H54 (cell line): Measurements from ENCODE around the gene RASSF5.

ENCODE experiments used
- DNase-seq: peaks from one replicate; pipeline ENCODE4 v3.0.0; 2011; ENCODE audit warnings: low spot score, mixed read lengths; ENCODE audit not compliant: insufficient read length
- FAIRE-seq: peaks from 3 replicates; lab custom pipeline; 2011; peaks lifted over from hg19 to GRCh38; lab: Jason Lieb, UNC
- POLR2A ChIP-seq: IDR thresholded peaks from 2 replicates; pipeline ENCODE4 v1.6.1; 2011; ENCODE audit warnings: low read depth, mild to moderate bottlenecking, low read length

The RASSF5 gene

GRCh38 chr1:206558794-206559671 lies 51.7 kb downstream of the RASSF5 start:
- DNase-seq (no peak), FAIRE-seq (no peak)
- no peak for TF ChIP-seq POLR2A

- no peak for FAIRE-seq
- TF ChIP-seq POLR2A: no peak
- no peak for DNase-seq
These were observed 52.3 kb downstream of the RASSF5 start for GRCh38 chr1:206559672-206559995.

GRCh38 chr1:206560007-206560716 lies 52.8 kb downstream of the RASSF5 start:
- no peak for TF ChIP-seq POLR2A
- DNase-seq (no peak), FAIRE-seq (no peak)

DNA sequence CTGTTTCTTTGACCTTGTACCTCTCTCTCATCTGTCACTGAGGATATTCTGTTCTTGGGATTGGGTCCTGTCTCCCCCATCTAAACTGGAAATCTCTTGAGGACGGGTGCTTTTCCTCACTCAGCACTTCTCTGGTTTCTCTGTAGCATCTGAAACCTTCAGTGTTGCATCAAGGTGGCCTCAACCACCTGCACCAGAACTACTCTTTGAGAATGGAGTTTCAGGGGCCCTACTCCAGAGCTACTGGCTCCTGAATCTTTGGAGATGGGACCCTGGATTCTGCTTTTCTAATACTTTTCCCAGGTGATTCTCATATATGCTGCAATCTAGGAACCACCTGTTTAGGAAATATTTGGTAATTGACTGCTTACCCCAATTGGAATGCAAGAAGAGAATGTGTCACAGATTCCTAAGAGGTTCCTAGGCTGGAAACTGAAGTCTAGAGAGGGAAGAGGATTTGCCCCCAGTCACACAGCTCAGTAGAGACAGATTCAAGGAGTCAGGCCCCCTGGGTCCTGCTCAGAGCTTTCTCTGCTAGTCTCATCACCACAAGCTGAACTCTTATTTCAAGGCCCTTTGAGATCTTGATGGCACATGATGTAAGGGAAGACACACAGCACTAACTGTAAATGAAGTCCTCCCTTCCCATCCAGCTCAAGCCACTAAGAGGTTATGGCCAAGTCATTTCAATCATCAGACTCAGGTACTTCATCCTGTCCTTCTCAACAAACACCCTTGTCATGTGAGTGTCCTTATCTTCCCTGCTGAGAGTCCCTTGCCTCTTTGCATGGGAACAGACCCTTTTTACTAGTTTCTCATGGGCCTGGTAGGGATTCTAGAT lies 56.3 kb downstream of the RASSF5 start:
- TF ChIP-seq POLR2A: no peak
- no peak for DNase-seq
- no peak for FAIRE-seq

DNA sequence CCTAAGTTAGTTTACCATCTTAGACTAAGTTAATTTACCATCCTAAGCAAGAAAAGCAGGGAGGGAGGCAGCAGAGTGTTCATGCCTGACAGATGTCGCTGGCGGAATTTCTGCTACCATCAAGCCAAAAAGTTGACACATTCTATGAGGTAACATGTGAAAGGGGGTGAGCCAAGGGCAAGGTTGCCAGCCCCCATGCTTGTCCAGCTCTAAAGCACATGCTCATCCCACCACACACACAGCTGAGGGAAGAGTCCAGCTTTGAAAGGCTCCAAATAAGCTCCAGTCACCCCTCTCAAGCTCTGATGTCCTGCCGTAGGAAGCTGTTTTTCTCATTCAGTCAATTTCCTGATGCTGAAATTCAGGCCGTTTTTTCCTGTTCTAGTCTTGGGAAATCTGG lies 58.7 kb downstream of the RASSF5 start:
- TF ChIP-seq POLR2A: no peak
- FAIRE-seq (no peak), DNase-seq (no peak)

DNA sequence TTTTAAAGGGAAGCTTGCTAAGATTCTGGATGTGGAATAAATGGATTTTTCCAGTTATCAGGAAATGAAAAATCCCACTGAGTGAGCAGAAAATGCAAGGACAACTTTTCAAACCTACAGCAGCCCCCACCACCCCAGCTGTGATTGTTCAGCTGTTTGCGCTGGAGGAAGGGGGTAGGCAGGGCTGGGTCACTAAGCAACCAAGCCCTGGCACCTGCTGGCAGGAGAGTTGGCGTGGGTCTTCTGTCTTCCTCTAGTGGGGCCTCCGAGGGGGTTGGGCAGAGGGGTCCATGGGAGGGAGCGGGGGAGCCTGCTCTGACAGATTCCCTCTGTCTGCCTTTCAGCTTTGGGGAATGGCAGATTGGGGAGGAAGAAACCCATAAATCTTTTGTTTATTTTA lies 59.7 kb downstream of the RASSF5 start:
- DNase-seq (no peak), FAIRE-seq (no peak)
- no peak for TF ChIP-seq POLR2A

- no peak for FAIRE-seq
- DNase-seq: no peak
- no peak for TF ChIP-seq POLR2A
These were observed 60.9 kb downstream of the RASSF5 start for GRCh38 chr1:206568256-206568655.

DNA sequence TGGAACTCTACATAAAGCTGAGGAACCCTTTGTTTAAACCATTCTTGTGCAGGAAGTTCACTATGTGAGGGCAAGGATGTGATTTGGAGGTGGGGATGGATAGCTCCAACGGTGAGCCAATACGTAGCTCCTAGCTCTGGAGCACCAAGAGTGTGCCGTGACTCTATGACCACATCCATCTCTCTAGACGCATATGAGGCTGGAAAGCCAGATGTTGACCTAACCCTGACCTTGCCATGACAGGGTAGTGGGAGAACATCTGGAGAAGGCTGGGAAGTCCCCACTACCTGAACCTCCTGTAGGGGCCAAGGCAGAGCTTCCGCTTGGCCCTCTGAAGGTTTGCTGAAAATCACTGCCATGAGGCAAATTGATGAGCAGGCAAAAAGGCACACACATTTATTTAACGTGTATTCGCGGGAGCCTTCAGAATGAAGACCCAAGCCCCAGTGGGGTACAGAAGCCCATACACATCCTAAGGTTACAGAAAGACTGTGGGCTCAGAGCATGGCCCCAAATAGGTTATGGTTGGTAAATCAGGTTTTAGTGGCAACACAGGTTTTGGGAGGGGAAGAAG lies 61.5 kb downstream of the RASSF5 start:
- no peak for TF ChIP-seq POLR2A
- FAIRE-seq (no peak), DNase-seq (no peak)

GRCh38 chr1:206569556-206569955 lies 62.2 kb downstream of the RASSF5 start:
- no peak for DNase-seq
- TF ChIP-seq POLR2A: no peak
- FAIRE-seq: no peak

- no peak for FAIRE-seq
- DNase-seq: no peak
- no peak for TF ChIP-seq POLR2A
These were observed 63.2 kb downstream of the RASSF5 start for GRCh38 chr1:206570529-206570928.

GRCh38 chr1:206572835-206573234 lies 65.5 kb downstream of the RASSF5 start:
- FAIRE-seq: no peak
- no peak for TF ChIP-seq POLR2A
- DNase-seq: no peak

GRCh38 chr1:206573319-206573718 lies 66.0 kb downstream of the RASSF5 start:
- no peak for DNase-seq
- no peak for TF ChIP-seq POLR2A
- no peak for FAIRE-seq

GRCh38 chr1:206573762-206574161 lies 66.4 kb downstream of the RASSF5 start:
- FAIRE-seq (no peak), DNase-seq (no peak)
- no peak for TF ChIP-seq POLR2A
